HG03575 (cell line): Measurements from ENCODE around the gene TNPO2.
A peak's percentile ranks its signal among the peaks of the same experiment; 100 is the strongest.
"Not testable (repeated sequence)": the region's sequence is repeated elsewhere in the genome, so short reads cannot be mapped to it uniquely, and the experiment has no call there.

Experiments
- ATAC-seq: cut with Tn5 transposase; IDR thresholded peaks from one replicate; pipeline ENCODE4 v1.9.1; 2021; ENCODE audit not compliant: unreplicated experiment, insufficient number of reproducible peaks, low FRiP score; ENCODE audit errors: extremely low read depth

The TNPO2 gene

DNA sequence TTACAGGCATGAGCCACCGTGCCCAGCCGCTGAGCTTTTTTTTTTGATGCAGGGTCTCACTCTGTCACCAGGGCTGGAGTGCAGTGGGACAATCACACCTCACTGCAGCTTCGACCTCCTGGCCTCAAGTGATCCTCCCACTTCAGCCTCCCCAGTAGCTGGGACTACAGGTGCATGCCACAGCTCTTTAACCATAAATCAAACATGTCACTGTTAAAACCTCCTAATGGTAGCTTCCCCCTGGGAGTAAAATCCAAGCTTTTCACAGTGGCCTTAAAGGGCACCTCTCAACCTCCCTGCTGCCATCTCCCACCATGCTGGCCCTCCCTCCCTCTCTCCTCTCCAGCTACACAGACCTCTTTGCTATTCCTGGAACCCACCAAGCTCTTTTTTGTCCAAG, 37.9 kb downstream of the TNPO2 start:
- no peak for ATAC-seq

DNA sequence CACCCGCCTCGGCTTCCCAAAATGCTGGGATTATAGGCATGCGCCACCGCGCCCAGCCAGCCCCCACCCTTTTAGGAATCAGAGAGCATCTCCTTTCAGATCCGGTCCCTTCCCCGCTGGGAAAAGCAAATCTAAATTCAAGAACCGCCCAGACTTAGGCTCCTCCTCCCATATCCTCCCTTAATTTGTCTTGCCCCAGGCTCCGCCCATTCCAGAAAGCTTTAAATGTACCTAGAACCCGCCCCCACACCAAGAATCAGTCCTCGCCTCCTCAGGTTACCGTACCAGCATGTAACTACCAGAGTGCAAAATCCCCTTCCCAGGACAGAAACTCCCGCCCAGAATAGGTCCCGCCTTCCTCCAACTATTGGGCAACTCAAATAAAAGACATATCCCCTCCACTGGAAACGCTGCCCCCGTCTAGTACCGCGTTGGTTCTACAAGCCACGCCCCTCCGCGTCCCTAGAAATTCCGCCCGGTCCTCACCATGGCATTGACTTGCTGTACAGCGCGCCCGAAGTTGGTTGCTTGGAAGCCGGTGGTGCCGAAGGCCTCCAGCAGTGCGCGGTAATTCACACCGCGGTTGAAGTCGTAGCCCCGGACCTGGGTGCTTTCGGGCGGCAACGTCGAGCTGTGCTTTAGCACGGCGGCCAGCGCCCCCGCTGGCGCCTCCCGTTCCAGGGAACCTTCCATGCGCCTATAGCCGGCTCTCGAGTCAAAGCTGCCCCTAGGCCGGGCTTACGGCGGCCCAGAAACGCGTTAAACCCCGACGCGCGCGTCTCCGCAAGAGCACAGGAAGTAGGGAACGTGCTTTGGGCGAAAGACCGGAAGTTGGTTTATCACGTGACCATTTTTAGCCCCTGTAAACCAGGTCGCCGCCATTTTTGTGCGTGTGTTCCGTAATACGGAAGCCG, 42.4 kb downstream of the TNPO2 start, which contains the start of gene DHPS:
Gene DHPS (minus strand): TSS at position 807 of the 914 bp plus-strand sequence. CDS start 114 bp downstream, at position 693.
- peak; percentile 38 for ATAC-seq

DNA sequence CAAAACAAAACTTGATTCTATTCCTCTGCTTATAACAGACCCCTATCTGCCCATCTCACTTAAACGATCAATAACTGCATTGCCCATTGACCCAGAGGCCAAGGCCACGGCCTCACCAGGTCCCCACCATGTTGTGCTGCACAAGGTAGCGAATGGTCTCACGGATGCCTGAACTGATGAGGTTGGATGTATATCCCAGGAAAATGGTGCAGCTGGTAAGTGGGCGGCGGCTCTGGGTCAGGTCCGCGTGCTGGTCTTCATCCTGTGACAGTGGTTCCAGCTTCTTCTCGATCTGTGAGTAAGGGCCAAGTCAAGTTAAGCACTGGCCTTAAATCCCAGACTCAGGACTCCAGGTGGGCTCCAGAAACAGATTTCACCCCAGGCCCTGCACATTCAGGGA, 43.7 kb downstream of the TNPO2 start:
- ATAC-seq = no peak

DNA sequence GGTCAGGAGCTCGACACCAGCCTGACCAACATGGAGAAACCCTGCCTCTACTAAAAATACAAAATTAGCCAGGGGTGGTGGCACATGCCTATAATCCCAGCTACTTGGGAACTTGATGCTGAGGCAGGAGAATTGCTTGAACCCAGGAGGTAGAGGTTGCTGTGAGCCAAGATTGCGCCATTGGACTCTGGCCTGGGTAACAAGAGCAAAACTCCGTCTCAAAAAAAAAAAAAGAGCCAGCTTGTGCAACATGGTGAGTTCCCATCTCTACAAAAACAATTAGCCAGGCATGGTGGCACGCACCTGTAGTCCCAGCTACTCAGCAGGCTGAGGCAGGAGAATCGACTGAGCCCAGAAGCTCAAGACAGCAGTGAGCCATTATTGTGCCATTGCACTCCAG, 45.7 kb downstream of the TNPO2 start:
- ATAC-seq = not testable (repeated sequence)

DNA sequence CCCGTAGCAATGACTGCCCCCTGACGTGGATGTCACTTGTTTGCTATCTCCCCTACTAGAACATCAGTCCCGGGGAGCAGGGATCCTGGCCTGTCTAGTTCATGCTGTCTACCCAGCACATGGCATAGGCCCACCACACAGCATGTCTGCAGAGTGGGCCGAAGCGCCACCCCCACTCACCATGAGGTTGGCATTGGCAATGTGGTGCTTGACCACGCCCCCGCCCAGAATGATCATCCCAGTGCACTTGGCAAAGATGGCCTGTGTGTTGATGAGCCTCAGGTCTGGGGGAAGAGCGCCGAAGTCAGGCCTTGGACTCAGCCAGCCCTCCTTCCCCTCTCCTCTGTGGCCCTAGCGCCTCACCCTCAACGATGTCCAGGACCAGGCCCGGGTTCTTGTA, 46.8 kb downstream of the TNPO2 start:
- ATAC-seq = no peak

DNA sequence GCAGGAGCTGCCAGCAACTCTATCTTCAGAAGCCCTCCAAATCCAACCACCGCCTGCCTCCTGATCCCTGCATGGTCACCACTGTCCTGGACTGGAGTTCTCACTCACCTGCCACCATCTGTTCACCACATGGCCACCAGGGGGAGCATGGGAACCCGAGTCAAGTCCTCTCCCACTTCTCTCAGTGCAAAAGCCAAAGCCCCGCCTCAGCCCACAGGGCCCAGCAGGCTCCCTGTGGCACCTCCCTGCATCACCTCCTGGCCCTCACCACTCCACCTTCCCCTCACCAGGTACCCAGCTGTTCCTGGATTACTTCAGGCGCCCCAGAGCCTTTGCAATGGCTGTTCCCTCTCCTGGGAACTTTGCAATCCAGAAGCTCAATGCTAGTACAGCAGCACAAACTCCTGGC, 47.3 kb downstream of the TNPO2 start:
- ATAC-seq = no peak

DNA sequence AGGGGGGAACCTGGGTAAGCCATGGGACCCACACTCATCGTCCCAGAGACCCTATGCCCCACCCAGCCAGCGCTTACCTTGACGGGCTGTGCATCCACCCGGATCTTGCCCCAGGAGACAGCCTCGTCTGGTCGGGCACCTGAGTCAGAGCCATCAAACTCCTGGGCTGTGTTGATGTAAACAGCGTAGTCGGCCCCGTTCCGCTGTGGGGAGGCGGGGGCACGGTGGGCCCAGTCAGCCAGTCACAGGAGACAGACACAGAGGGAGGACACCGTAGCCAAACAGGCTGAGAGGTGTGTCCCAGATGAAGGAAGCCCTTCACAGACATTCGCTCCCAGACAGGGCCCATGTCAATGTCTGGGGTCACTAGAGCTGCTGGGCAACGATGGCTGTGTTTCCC, 47.8 kb downstream of the TNPO2 start:
- ATAC-seq = no peak

DNA sequence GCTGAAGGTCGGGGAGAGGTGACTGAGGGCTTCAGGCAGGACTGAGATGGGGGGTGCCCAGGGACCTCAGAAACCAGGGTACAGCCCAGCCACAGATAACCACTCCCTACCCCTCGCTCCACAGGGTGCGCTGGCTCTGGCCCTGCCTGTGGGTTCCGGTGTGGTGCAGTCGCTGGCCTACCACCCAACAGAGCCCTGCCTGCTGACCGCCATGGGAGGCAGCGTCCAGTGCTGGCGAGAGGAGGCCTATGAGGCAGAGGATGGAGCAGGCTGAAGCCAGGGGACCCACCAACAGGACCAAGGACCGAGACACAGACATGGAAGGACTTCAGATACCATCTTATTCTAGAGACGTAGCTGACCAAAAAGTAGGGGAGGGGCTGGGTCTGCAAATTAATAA, 48.3 kb downstream of the TNPO2 start:
- no peak for ATAC-seq

DNA sequence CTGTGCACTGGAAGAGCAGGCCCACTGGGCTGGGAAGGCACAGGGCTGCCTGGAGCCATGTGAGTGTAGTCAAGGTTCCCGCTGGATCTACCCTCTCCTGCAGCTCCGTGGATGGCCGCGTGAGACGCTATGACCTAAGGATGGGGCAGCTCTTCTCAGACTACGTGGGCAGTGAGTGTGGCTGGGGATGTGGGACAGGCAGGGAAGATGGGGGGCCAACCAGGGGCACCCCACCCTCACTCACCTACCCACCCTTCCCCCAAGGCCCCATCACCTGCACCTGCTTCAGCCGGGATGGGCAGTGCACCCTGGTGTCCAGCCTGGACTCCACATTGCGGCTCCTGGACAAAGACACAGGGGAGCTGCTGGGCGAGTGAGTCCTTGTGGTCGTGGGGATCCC, 51.0 kb downstream of the TNPO2 start:
- no peak for ATAC-seq

DNA sequence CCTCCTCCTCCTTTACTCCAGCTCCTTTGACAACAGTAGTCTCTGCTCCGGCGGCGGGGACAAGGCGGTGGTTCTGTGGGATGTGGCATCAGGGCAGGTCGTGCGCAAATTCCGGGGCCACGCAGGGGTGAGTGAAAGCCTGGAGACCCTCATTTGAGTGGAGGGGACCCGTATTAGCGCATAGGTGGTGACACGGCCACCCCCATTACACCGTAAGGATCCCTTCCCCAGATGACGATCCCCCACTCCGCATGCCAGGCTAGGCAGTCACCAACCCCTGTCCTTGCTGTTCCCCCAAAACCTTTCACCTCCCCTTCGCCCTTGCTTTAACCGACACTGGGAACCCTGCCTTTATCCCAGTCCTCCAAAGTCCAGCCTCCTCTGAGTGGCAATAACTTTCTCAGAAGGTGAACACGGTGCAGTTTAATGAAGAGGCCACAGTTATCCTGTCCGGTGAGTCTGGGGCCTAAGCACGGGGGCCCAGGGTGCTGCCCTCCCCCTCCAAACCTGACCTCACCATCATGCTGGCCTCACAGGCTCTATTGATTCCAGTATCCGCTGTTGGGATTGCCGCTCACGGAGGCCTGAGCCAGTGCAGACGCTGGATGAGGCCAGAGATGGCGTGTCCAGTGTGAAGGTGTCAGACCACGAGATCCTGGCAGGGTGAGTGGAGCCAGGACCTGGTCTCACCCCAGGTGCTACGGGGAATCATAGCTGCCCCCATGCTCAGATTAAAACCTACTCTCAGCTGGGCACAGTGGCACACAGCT, 53.4 kb downstream of the TNPO2 start:
- no peak for ATAC-seq

DNA sequence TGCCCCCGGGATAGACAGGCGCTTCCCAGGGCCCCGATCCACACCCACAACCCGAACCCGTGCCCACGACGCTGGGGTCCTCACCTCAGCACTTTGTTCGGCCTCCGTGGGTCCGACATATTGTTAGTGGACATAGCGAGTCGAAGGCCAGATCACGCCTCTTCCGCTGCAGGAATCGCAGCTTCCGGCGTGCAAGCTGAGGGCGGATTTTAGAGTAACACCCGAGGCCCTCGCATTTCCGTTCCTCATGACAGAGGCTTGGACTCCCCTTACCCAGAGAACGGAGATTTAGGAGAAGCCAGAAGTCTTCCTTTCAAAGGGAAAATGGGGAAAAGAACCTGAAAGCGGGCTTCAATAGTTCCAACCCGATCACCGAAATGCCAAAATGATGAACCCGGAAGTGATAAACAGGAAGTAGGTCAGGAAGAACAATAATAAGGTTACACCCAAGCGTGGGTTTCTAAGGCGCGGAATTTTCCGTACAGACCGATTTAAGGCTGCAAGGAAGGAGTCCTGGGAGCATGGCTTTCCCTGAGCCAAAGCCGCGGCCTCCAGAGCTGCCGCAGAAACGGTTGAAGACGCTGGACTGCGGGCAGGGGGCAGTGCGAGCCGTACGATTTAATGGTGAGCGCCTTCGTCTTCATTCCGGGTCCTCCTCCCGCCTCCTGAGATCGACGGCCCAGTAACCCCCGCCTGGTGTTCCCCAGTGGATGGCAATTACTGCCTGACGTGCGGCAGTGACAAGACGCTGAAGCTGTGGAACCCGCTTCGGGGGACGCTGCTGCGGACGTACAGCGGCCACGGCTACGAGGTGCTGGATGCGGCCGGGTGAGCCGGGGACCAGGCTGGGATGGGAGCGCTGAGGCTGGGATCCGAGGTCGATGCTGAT, 54.2 kb downstream of the TNPO2 start:
- no peak for ATAC-seq

DNA sequence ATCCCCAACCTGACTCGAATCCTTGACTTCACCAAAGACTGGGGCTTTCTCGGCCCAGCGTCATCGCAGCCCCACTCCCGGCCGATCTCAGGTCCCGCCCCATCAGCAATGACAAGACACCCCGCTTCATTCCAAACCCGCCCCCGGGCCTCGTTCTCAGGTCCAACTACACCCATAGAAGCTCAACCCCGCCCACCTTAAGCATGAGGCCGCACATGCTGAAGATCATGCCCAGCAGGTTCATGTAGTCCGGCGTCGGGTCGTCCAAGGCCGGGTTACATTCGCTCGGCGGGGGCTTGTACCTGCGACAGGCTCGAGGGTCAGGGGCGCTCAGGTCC, 54.8 kb downstream of the TNPO2 start:
- ATAC-seq = no peak

DNA sequence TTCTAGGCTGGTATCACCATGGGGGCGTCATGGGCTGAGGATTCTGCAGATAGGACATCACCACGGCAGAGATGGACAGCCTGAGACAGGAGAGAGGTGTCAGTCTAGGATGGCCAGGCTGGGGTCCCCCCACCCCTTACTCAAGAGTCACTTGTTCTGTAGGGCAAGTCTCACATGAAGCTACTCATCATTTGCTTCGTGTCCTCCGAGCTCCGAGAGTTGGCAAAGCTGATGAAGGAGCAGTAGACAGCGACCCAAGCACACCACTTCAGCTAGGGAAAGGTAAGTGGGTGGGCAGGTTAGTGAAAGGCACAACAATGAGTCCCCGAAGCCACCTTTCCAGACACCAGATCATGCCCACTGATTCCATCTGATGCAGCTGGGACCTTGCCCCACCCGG, 55.4 kb downstream of the TNPO2 start:
- no peak for ATAC-seq

DNA sequence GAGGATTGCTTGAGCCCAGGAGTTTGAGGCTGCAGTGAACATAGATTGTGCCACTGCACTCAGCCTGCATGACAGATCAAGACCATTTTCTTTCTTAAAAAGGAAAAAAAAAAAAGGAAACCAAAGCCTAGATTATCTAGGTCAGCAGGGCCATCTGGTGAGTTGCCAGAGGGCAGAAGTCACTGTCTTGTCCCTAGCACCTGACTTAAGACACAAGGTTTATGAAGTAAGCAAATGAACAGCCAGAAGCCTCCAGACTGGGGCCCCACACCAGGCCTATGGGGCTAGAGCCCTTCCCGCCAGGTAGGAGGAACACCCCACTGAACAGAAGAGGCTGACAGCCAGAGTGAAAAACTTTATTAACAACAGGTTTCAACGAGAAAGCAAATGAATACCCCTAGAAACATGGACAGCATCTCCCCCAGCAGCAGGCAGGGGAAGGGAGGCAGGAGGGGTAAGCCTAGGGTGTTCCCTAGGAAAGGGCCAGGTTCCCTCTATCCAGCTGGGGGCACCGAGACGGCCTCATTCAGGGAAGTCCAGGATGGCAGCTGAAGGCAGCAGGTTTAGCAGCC, 55.9 kb downstream of the TNPO2 start:
- ATAC-seq = no peak

DNA sequence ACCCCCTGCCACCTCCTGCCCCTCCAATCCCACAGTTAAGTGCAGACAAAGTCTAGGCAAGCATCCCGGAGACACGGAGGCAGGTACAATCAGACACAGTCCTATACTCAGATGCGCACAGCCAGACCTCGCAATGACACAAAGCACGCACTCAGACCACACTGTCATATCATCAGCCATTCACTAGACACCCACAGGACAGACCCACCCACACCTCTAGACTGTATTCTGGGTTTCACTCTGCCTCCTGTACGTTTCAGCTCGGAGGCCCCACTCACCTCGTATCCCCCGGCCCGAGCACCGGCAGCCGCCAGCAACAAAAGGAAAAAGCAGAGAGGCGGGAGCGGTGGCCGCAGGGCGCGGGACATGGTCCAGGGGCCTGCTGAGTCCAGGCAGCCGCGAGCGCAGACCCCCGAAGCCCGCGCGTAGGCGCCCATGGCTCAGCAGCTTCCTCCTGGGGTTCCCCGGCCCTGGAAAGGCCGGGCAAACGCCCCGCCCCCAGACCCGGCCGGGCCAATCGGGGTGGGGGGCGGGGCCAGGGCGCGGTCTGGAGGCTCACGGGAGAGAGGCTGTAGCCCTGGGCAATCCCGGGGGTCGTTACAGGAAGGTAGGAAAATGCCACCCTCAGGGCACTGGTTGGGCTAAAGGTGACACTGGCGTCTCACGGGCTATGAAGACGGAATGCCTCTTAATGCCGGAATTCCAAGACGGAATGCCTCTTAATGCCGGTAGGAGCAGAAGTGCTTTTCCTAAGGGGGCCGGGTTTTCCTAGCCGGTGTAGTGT, 57.3 kb downstream of the TNPO2 start, which contains the start of the genes MAN2B1 and WDR83:
Gene MAN2B1 (minus strand): TSS at position 478 of the 784 bp plus-strand sequence. CDS start 41 bp downstream, at position 437.
Gene WDR83 (plus strand): TSS at position 543 of the 784 bp plus-strand sequence. CDS start 2,984 bp downstream, outside the sequence.
- ATAC-seq = no peak

DNA sequence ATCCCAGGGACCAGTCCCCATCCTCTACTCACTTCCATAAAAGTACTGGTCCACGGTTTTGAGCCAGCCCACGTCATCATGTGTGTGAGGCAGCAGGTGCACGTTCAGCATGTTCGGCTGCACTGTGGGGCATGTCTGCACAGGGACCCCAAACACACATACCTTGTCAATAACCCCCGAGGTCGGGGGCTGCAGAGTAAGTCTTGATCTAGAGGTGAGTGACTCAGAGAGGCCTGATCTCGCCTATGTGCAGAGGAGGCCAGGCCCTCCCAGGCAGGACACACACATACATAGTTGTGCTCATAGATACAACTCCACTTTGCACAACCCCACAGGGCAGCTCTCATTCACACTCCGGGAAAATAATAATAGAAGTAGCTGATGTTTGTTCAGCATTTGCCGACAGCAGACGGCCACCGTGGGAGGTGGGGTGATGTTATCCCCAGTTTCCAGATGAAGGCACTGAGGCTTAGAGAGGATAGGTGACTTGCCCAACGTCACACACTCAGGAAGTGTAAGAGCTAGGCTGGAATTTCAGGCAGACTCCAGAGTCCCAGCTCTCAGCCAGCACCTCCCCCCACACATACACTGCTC, 58.0 kb downstream of the TNPO2 start:
- no peak for ATAC-seq

DNA sequence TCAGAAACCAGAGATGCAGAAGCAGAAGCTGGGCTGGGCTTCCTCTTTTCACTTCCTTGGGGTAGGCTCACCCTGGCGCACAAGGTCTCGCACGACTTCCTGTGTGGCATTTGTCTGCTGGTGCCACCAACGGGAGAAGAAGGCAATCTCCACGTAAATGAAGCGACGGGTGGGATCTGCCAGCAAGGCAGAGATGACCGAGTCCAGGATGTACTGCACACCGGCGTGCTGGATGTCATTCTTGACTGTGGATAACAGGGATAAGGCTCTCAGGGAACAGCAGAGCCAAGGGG, 58.5 kb downstream of the TNPO2 start:
- no peak for ATAC-seq
